ENCODE results near the gene SLC22A4.

DNA sequence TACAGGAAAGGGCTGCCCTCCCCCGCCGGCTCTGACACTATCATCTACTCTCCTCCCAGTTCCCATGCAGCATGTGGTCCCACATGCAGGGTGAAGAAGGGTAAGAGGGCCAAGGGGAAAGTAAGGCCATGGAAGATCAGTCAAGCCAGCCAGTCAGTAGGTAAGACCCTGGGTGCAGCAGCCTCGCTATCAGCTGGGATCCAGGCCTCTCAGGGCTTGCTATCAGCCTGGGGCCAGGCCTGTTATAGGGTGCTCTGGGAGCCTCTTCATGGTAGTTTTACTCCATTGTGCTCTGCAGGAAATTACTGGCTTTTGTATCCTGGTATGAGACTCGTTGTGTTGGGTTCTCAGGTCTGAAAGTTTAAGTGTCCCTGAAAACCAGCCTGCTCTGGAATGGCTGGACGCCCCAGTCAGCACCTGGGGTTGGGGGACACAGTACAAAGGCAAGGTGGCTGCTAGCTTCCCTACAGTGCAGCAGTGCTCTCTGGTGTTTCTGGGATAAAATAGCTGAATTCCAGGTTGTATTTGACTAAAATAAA lies 21.4 kb downstream of the SLC22A4 start:
- TF ChIP-seq, protein P1, sequence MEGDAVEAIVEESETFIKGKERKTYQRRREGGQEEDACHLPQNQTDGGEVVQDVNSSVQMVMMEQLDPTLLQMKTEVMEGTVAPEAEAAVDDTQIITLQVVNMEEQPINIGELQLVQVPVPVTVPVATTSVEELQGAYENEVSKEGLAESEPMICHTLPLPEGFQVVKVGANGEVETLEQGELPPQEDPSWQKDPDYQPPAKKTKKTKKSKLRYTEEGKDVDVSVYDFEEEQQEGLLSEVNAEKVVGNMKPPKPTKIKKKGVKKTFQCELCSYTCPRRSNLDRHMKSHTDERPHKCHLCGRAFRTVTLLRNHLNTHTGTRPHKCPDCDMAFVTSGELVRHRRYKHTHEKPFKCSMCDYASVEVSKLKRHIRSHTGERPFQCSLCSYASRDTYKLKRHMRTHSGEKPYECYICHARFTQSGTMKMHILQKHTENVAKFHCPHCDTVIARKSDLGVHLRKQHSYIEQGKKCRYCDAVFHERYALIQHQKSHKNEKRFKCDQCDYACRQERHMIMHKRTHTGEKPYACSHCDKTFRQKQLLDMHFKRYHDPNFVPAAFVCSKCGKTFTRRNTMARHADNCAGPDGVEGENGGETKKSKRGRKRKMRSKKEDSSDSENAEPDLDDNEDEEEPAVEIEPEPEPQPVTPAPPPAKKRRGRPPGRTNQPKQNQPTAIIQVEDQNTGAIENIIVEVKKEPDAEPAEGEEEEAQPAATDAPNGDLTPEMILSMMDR (IDR thresholded peaks at IDR 0.05) = no peak
- TF ChIP-seq POLR2AphosphoS5 (IDR thresholded peaks at IDR 0.05) = no peak
- TF ChIP-seq POLR2A (IDR thresholded peaks at IDR 0.05) = no peak
- TF ChIP-seq EP300 (IDR thresholded peaks at IDR 0.05) = no peak

Measured in upper lobe of left lung (tissue), 4 donors.